GM12878 (cell line): ENCODE data around the gene ZNF134. TPM values are rescaled to one million over a fixed set of nuclear protein-coding genes. Genes with fewer than 3 reads are reported as not detected.

Experiments
- CHD4 ChIP-seq: fragments of 200-600 bp; sonication (generic); IDR thresholded peaks from 2 replicates; pipeline ENCODE4 v1.6.1; 2016; ENCODE audit warnings: mild to moderate bottlenecking
- ELK1 ChIP-seq: IDR thresholded peaks from 2 replicates; pipeline ENCODE4 v1.6.1; 2012; ENCODE audit warnings: low read depth, low read length, improper control_type of control experiment
- EP300 ChIP-seq, 2 experiments: fragments of 150-350 bp in 1 of 2; IDR thresholded peaks; 2 replicates each; pipeline ENCODE4 v1.6.1; 2011 to 2012; ENCODE audit warnings: low read depth in 2 of 2, low read length in 2 of 2, borderline replicate concordance in 1 of 2, improper control_type of control experiment in 1 of 2, inconsistent platforms in 1 of 2; ENCODE audit not compliant: control insufficient read depth in 1 of 2
- GATAD2B ChIP-seq: fragments of 450-650 bp; conservative IDR thresholded peaks from 2 replicates; pipeline ENCODE4 v1.6.1; 2017; ENCODE audit warnings: low read depth, mild to moderate bottlenecking, moderate library complexity
- HCFC1 ChIP-seq: fragments of 150-350 bp; IDR thresholded peaks from 2 replicates; pipeline ENCODE4 v1.6.1; 2014; ENCODE audit warnings: low read length
- JUND ChIP-seq: IDR thresholded peaks from 2 replicates; pipeline ENCODE4 v1.6.1; 2012; ENCODE audit warnings: low read depth, mild to moderate bottlenecking, low read length, improper control_type of control experiment, moderate library complexity
- KLF5 ChIP-seq: fragments of 450-650 bp; IDR thresholded peaks from 2 replicates; pipeline ENCODE4 v1.6.1; 2014; ENCODE audit warnings: mild to moderate bottlenecking; ENCODE audit not compliant: partially characterized antibody
- MEF2B ChIP-seq: fragments of 450-650 bp; IDR thresholded peaks from 2 replicates; pipeline ENCODE4 v1.6.1; 2018; ENCODE audit warnings: mild to moderate bottlenecking, moderate library complexity; ENCODE audit not compliant: partially characterized antibody, poor library complexity, severe bottlenecking
- NBN ChIP-seq: fragments of 450-650 bp; IDR thresholded peaks from 2 replicates; pipeline ENCODE4 v1.6.1; 2016
- NR2C1 ChIP-seq: fragments of 450-650 bp; IDR thresholded peaks from 2 replicates; pipeline ENCODE4 v1.6.1; 2017; ENCODE audit warnings: antibody characterized with exemption, mild to moderate bottlenecking, moderate library complexity
- NRF1 ChIP-seq: conservative IDR thresholded peaks from 2 replicates; pipeline ENCODE4 v1.6.1; 2011; ENCODE audit warnings: mild to moderate bottlenecking, low read depth, low read length, improper control_type of control experiment
- PAX5 ChIP-seq: IDR thresholded peaks from 2 replicates; pipeline ENCODE4 v1.6.1; 2011; ENCODE audit warnings: low read depth, low read length, borderline replicate concordance
- POLR2A ChIP-seq: IDR thresholded peaks from 2 replicates; pipeline ENCODE4 v1.6.1; 2011; ENCODE audit warnings: low read depth, mild to moderate bottlenecking, low read length
- RELB ChIP-seq: fragments of 450-650 bp; IDR thresholded peaks from 2 replicates; pipeline ENCODE4 v1.6.1; 2017; ENCODE audit warnings: low read depth, mild to moderate bottlenecking, moderate library complexity
- RUNX3 ChIP-seq: IDR thresholded peaks from 2 replicates; pipeline ENCODE4 v1.6.1; 2012; ENCODE audit warnings: low read length, inconsistent platforms
- SREBF2 ChIP-seq: IDR thresholded peaks from 2 replicates; pipeline ENCODE4 v1.6.1; 2012; ENCODE audit warnings: mild to moderate bottlenecking, low read length
- YY1 ChIP-seq: IDR thresholded peaks from 2 replicates; pipeline ENCODE4 v1.6.1; 2011; ENCODE audit warnings: low read depth, mild to moderate bottlenecking, low read length
- ZBED1 ChIP-seq: IDR thresholded peaks from 2 replicates; pipeline ENCODE4 v1.6.1; 2016; ENCODE audit warnings: borderline replicate concordance
- ZBTB11 ChIP-seq: fragments of 450-650 bp; formaldehyde crosslinking; IDR thresholded peaks from 2 replicates; pipeline ENCODE4 v1.5.0; 2022; ENCODE audit warnings: mild to moderate bottlenecking, missing genetic modification characterization
- ZBTB40 ChIP-seq: fragments of 450-650 bp; IDR thresholded peaks from 2 replicates; pipeline ENCODE4 v1.6.1; 2016; ENCODE audit warnings: mild to moderate bottlenecking, moderate library complexity, borderline replicate concordance
- polyA plus RNA-seq, 11 experiments: library from polyadenylated mRNA; depleted of rRNA in 4 of 11; unstranded in 6 of 11; stranded (reverse) in 5 of 11; fragments of >200 nt; fragmentation: Nextera tagmentation in 4 of 11; fragmentation: Illumina TruSeq in 1 of 11; extraction: Ambion mirVana in 4 of 11; extraction: Trizol in 1 of 11; gene quantifications; 1 replicate in 1 of 11; 2 replicates in 10 of 11; pipeline versions ENCODE4 v1.2.1 to v1.2.3, GENCODE V29; 2011 to 2016; ENCODE audit warnings: inconsistent platforms in 2 of 11, missing spikeins in 2 of 11, low read depth in 1 of 11
- total RNA-seq, 4 experiments: library from RNA; depleted of rRNA in 3 of 4; stranded (reverse); fragments of >200 nt in 3 of 4; fragmentation: Illumina TruSeq in 1 of 4; extraction: Trizol in 1 of 4; gene quantifications; 2 replicates each; pipeline versions ENCODE4 v1.2.1 to v1.2.3, GENCODE V29; 2013 to 2021

ZNF134 gene
- total and polyA plus RNA-seq, 10 of the 15 experiments (the other 5 are each of a cell fraction or from before 2014, with no cell fraction given), result 1.6 to 17.6 (median 9.7) TPM

GRCh38 chr19:57613941-57614743 lies at the start of gene ZNF134 (continued):
- TF ChIP-seq PAX5, result no peak
- TF ChIP-seq EP300 (IDR thresholded peaks at IDR 0.05; ENCODE audit: borderline replicate concordance in 1 of 2, control insufficient read depth in 1 of 2, low read depth in 2 of 2, low read length in 2 of 2), result no peak
- peak; percentile 38 for TF ChIP-seq MEF2B
- peak; percentile 89 for TF ChIP-seq HCFC1
- TF ChIP-seq SREBF2, result peak; percentile 53
- peak; percentile 15; the same call in 1 of the 2 replicates for TF ChIP-seq RUNX3
- TF ChIP-seq RELB, result no peak
- TF ChIP-seq POLR2A, result peak; percentile 87
- TF ChIP-seq CHD4, result no peak
- peak; percentile 68; the same call in 1 of the 2 replicates for TF ChIP-seq GATAD2B
- peak; percentile 28; the same call in 1 of the 2 replicates for TF ChIP-seq ZBTB11
- TF ChIP-seq JUND, result 0 out of 2 replicates have a peak, but pooled peaks have one; percentile 3
- TF ChIP-seq ZBED1, result no peak
- TF ChIP-seq NBN, result 0 out of 2 replicates have a peak, but pooled peaks have one; percentile 20
- TF ChIP-seq KLF5, result no peak
- peak; percentile 94 for TF ChIP-seq YY1
- TF ChIP-seq ELK1, result peak; percentile 16; the same call in 1 of the 2 replicates
- TF ChIP-seq NRF1, result no peak
- peak; percentile 31; the same call in 1 of the 2 replicates for TF ChIP-seq NR2C1
- peak; percentile 92 for TF ChIP-seq ZBTB40
